22Rv1 (cell line): Measurements from ENCODE around the gene TEX53.

Experiments used
- H3K27ac ChIP-seq: fragments of 450-650 bp; 2 replicates; pipeline ENCODE4 v1.5.1; 2017
- ZFX ChIP-seq: fragments of 450-650 bp; IDR thresholded peaks from 2 replicates; pipeline ENCODE4 v1.6.1; 2017; ENCODE audit warnings: antibody characterized with exemption, borderline replicate concordance
- TF ChIP-seq, protein P1 (sequence below): fragments of 450-650 bp; IDR thresholded peaks from 2 replicates; pipeline ENCODE4 v1.5.1; 2017; ENCODE audit warnings: mild to moderate bottlenecking

Gene TEX53

GRCh38 chr9:114694146-114694545, 36.5 kb upstream of the TEX53 start:
- TF ChIP-seq, protein P1, sequence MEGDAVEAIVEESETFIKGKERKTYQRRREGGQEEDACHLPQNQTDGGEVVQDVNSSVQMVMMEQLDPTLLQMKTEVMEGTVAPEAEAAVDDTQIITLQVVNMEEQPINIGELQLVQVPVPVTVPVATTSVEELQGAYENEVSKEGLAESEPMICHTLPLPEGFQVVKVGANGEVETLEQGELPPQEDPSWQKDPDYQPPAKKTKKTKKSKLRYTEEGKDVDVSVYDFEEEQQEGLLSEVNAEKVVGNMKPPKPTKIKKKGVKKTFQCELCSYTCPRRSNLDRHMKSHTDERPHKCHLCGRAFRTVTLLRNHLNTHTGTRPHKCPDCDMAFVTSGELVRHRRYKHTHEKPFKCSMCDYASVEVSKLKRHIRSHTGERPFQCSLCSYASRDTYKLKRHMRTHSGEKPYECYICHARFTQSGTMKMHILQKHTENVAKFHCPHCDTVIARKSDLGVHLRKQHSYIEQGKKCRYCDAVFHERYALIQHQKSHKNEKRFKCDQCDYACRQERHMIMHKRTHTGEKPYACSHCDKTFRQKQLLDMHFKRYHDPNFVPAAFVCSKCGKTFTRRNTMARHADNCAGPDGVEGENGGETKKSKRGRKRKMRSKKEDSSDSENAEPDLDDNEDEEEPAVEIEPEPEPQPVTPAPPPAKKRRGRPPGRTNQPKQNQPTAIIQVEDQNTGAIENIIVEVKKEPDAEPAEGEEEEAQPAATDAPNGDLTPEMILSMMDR: no peak
- no peak for TF ChIP-seq ZFX
- no peak overlapping the region for H3K27ac ChIP-seq

- H3K27ac ChIP-seq: no peak overlapping the region
- TF ChIP-seq, protein P1: no peak
- no peak for TF ChIP-seq ZFX
These were observed 35.7 kb upstream of the TEX53 start for GRCh38 chr9:114693248-114693855.

- TF ChIP-seq ZFX: no peak
- TF ChIP-seq, protein P1: no peak
- H3K27ac ChIP-seq: no peak overlapping the region
These were observed 34.3 kb upstream of the TEX53 start for GRCh38 chr9:114691956-114692295.

- H3K27ac ChIP-seq: no peak overlapping the region
- TF ChIP-seq ZFX: no peak
- TF ChIP-seq, protein P1: no peak
These were observed 33.7 kb upstream of the TEX53 start for GRCh38 chr9:114691046-114691955.

DNA sequence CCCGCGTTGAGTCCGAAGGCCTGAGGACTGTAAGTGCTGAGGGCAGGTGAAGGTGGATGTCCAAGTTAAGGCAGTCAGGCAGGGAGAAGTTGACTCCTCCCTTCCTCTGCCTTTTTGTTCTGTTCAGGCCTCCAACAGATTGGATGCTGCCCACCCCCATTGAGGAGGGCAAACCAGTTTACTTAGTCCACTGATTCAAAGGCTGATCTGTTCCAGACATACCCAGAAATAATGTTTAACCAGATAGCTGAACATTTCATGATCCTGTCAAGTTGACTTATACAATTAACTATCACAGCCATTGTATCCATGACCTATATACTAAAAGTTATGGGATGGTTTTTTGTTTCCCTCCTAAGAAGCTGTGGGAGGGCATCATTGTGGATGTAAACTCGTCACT, 32.7 kb upstream of the TEX53 start:
- no peak overlapping the region for H3K27ac ChIP-seq

GRCh38 chr9:114689813-114690212, 32.2 kb upstream of the TEX53 start:
- no peak overlapping the region for H3K27ac ChIP-seq
- no peak for TF ChIP-seq ZFX
- TF ChIP-seq, protein P1: no peak

More for the DNA sequence above, 32.7 kb upstream of the TEX53 start:
- TF ChIP-seq, protein P1: no peak
- no peak for TF ChIP-seq ZFX

- TF ChIP-seq, protein P1: no peak
- TF ChIP-seq ZFX: no peak
- no peak overlapping the region for H3K27ac ChIP-seq
These were observed 31.5 kb upstream of the TEX53 start for GRCh38 chr9:114688909-114689610.
